Measurements from ENCODE around the gene DEAF1.

DEAF1 gene

GRCh38 chr11:721741-722345 lies 26.8 kb upstream of the DEAF1 start:
- peak; percentile 53 to 92 for DNase-seq

DNA sequence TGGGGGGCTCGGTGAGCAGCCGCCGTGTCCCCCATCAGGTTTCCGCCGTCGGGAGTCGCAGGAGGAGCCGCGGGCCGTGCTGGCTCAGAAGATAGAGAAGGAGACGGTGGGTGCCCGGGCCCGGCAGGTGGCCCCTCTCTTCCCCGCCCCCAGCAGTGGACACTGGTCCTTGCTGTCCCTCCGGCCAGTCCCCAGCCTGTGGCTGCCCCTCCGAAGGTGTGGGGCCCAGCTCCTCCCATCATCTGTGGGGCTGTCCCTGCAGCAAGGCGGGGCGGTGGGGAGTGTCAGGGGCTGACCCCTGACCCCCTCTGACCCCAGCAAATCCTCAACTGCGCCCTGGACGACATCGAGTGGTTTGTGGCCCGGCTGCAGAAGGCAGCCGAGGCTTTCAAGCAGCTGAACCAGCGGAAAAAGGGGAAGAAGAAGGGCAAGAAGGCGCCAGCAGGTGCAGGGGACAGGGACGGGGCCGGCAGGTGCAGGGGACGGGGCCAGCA lies 26.3 kb upstream of the DEAF1 start:
- DNase-seq, result no peak

GRCh38 chr11:720642-721246 lies 25.7 kb upstream of the DEAF1 start:
- peak in 1 of 2 experiments; percentile 90 for DNase-seq

DNA sequence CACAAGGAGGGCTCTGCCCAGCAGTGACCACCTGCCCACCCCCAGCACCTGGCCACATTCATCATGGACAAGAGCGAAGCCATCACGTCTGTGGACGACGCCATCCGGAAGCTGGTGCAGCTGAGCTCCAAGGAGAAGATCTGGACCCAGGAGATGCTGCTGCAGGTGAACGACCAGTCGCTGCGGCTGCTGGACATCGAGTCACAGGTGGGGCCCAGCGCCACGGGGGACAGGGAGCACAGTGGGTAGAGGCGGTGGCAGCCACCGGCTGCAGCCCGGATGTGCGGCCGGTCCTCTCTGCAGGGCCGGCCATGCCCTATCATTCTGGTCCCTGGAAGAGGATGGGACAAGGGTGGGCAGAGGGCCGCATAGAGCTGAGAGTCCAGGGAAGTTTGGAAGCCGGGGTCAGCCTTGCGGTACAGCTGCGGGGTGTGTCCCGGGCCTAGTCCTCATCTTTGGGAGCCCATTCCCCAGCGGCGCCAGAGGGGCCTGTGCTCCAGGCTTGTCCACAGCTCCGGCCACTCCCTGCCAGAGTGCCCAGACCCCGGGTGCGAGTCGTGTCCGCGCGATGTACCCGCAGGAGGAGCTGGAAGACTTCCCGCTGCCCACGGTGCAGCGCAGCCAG lies 25.1 kb upstream of the DEAF1 start:
- DNase-seq, result no peak

DNA sequence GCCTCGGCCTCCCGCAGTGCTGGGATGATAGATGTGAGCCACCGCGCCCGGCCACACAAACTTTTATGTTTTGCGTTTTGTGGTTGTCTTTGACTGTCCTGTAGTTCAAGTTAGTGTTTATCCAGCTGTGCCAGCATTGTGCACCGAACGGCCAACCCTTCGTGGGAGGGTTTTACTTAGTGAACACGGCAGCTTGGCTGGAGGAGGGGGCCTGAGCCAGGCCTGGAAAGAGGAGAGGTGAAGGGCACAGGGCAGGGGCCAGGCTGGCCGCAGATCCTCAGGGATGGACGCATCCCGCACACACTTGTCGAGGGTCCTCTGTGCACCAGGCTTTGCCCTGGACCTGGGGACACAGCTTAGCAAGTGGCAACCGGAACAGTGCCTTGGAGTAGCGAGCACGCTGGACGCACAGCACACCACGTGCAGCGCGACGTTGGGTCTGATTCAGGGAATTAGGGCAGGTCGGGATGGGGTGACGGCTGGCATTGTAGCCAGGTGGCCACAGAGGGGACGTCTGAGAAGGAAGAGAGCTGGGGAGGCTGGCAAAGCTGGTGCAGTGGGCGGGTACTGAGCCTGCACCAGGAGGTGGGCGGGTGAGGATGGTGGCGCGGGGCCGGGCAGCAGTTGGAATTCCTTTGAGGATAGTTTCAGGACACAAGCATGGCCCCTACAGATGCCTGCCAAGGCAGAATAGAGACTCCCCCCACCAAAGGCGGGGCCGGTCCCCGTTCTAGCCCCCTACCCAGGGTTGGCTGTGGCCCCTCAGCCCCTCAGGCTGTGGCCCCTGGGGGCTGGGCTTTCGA lies 24.4 kb upstream of the DEAF1 start:
- no peak for DNase-seq

GRCh38 chr11:714436-714835 lies 19.4 kb upstream of the DEAF1 start:
- DNase-seq, result no peak

- DNase-seq, result no peak
Measured at GRCh38 chr11:709109-709997, 14.3 kb upstream of the DEAF1 start.

DNA sequence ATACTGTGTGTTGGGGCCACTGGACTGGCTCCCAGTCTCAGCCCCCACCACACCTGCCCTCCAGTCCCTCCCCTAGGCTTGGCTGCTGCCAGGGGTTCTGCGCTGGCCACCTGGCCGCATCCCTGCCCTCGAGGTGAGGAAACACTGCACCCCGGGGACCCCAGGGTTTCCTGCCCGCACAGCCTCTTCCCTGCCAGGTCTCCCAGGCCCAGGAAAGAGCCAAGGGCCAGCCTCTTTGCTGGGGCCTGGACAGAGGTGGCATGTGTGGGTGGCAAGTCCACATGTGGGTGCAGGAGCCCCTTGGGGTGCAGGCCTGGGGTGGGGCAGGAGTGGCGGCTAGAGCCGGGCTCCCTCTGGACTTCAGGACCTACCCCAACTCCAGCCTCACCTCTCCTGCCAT lies 13.5 kb upstream of the DEAF1 start:
- no peak for DNase-seq

- DNase-seq, result no peak
Measured at GRCh38 chr11:707817-708420, 12.9 kb upstream of the DEAF1 start.

- peak in 1 of 2 experiments; percentile 58 for DNase-seq
Measured at GRCh38 chr11:706957-707816, 12.2 kb upstream of the DEAF1 start.

GRCh38 chr11:706439-706956 lies 11.5 kb upstream of the DEAF1 start:
- DNase-seq, result no peak

DNA sequence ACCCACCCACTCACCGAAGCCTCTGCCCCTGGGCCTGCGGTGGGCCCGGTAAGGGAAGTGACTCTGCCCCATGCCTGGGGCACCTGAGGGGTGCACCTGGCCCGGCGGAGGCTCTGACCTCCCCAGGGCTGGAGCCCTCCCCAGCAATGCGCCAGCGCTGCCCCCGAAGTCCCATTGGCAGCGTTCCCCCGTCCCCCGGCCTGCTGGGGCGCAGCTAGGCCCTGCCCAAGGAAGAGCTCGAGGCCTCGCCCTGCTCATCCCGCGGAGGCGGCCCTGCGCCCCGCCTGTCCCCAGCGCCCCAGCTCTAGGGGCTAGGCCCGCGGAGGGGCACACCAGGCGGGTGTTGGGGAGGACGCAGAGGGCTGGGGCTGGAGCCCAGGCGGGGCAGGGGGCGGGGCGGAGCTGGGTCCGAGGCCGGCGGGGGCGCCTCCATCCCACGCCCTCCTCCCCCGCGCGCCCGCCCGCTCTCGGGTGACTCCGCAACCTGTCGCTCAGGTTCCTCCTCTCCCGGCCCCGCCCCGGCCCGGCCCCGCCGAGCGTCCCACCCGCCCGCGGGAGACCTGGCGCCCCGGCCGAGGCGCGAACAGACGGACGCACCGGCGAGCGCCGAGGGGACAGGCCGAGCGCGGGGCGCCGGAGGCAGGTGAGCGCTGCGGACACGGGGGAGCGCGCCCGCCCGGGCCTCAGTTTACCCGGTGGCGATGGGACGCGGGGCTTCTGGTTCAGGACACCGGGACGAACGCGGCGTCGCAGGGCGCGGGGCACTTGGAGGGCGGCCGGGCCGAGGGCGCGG lies 10.8 kb upstream of the DEAF1 start, which contains the start of gene EPS8L2:
TSS of gene EPS8L2 (plus strand) at position 586 of the 793 bp plus-strand sequence. CDS start 3,177 bp downstream, outside the sequence.
- peak in 1 of 2 experiments; percentile 67 for DNase-seq

GRCh38 chr11:704781-705645 lies 10.0 kb upstream of the DEAF1 start:
- DNase-seq, result no peak

- no peak for DNase-seq
Measured at GRCh38 chr11:704228-704674, 9.2 kb upstream of the DEAF1 start.

DNA sequence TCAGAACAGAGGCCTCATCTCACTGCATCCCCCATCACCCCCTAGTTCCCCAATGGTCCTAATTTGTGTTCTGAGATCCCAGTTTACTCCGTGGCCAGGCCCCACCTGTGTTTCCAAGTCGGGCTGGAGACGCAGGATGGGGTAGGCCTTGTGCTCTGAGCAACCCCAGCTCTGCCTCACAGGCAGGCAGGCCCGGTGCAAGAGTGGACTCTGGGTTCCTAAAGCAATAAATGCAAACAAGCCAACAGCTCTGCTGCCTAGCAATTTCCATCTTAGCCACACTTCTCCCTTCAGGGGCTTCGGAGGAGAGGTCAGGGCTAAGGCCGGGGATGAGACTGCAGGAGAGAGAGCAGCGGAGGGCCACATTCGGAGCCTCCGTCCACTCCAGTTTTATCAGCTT lies 8.5 kb upstream of the DEAF1 start:
- DNase-seq, result no peak

GRCh38 chr11:702462-703461 lies 7.7 kb upstream of the DEAF1 start:
- DNase-seq, result no peak

GRCh38 chr11:701741-702461 lies 6.9 kb upstream of the DEAF1 start:
- DNase-seq, result no peak
